ENCODE results near the gene TNRC18.
"Not testable (repeated sequence)": the region's sequence is repeated elsewhere in the genome, so short reads cannot be mapped to it uniquely, and the experiment has no call there.

The TNRC18 gene

GRCh38 chr7:5423306-5423975, at the start of gene TNRC18:
Gene TNRC18, minus strand, starts transcription at chr7:5423834. Its CDS starts 2,588 bp downstream, at chr7:5421246.
- no peak for DNase-seq

- DNase-seq = no peak
Measured at GRCh38 chr7:5472432-5473315, 49.0 kb upstream of the TNRC18 start.

GRCh38 chr7:5471623-5472022, 48.0 kb upstream of the TNRC18 start:
- DNase-seq = not testable (repeated sequence)

- no peak for DNase-seq
Measured at GRCh38 chr7:5470816-5471215, 47.2 kb upstream of the TNRC18 start.

GRCh38 chr7:5470167-5470532, 46.5 kb upstream of the TNRC18 start:
- no peak for DNase-seq

GRCh38 chr7:5469375-5470166, 45.9 kb upstream of the TNRC18 start:
- DNase-seq = no peak

GRCh38 chr7:5467645-5468044, 44.0 kb upstream of the TNRC18 start:
- DNase-seq = no peak

GRCh38 chr7:5466551-5466950, 42.9 kb upstream of the TNRC18 start:
- DNase-seq = no peak

- no peak for DNase-seq
Measured at GRCh38 chr7:5463031-5463430, 39.4 kb upstream of the TNRC18 start.

GRCh38 chr7:5462216-5462615, 38.6 kb upstream of the TNRC18 start:
- no peak for DNase-seq

GRCh38 chr7:5458921-5459480, 35.4 kb upstream of the TNRC18 start:
- DNase-seq = no peak

- DNase-seq = no peak
Measured at GRCh38 chr7:5457245-5457735, 33.7 kb upstream of the TNRC18 start.

- no peak for DNase-seq
Measured at GRCh38 chr7:5456409-5456808, 32.8 kb upstream of the TNRC18 start.

GRCh38 chr7:5455581-5456219, 32.1 kb upstream of the TNRC18 start:
- DNase-seq = no peak

- DNase-seq = no peak
Measured at GRCh38 chr7:5455175-5455574, 31.5 kb upstream of the TNRC18 start.

- no peak for DNase-seq
Measured at GRCh38 chr7:5454485-5454884, 30.9 kb upstream of the TNRC18 start.

GRCh38 chr7:5453566-5454075, 30.0 kb upstream of the TNRC18 start:
- DNase-seq = no peak

- no peak for DNase-seq
Measured at GRCh38 chr7:5452937-5453540, 29.4 kb upstream of the TNRC18 start.

- DNase-seq = no peak
Measured at GRCh38 chr7:5452470-5452899, 28.9 kb upstream of the TNRC18 start.

GRCh38 chr7:5451391-5451790, 27.8 kb upstream of the TNRC18 start:
- no peak for DNase-seq

GRCh38 chr7:5450549-5451327, 27.1 kb upstream of the TNRC18 start:
- DNase-seq = no peak

Measured in NK-92 treated with Interleukin-12 subunit alpha and Interleukin-12 subunit beta, amount 100 ng/mL, for 24 hours (cell line).